SKM-1 treated with dmso at 0.1 percent for 144 hours (cell line): ENCODE data around the gene FGD4.

Experiments
- DNase-seq: peaks from one replicate; lab custom pipeline; 2025; ENCODE audit not compliant: unreplicated experiment; lab: John Stamatoyannopoulos, UW

The FGD4 gene

DNA sequence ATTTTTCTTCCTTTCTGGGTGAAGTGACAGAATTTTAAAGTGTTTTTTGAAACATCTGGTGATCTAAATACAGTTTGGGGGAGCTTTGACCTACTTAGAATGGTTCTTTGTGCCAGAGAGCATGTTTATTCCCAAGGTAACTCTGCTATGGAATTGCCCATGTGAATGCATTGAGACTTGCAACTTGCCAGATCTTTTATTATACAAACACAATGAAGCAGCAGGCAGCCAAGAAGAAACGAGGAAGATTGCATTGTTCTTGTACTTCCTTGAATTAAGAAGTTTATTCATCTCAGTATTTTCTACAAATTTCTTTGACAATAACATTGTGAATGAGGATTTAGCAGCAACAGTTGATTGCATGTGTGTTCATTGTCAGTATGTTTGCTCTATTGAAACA is 55.5 kb downstream of the FGD4 start:
- no peak for DNase-seq

DNA sequence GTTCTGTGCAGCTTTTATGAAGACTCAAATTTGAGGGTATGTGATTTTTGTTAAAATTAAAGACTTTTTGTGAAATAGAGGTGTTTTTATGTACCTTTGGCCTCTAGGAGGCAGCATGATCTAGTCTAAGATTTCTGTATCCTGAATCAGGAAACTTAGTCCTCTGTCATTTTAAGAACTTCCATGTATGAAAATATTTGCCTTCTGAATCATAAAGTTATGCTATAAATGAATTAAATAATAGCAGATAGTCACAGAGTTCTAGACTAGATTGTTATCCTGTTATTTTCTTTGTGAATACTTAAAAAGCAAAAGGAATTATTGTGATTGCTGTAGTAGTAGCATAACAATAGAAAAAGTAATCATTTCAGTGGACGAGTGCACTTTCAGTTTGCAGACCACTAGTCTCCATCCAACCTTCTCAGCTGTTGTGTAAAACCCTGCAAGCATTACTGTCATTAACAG is 56.3 kb downstream of the FGD4 start:
- peak; percentile 14 for DNase-seq

DNA sequence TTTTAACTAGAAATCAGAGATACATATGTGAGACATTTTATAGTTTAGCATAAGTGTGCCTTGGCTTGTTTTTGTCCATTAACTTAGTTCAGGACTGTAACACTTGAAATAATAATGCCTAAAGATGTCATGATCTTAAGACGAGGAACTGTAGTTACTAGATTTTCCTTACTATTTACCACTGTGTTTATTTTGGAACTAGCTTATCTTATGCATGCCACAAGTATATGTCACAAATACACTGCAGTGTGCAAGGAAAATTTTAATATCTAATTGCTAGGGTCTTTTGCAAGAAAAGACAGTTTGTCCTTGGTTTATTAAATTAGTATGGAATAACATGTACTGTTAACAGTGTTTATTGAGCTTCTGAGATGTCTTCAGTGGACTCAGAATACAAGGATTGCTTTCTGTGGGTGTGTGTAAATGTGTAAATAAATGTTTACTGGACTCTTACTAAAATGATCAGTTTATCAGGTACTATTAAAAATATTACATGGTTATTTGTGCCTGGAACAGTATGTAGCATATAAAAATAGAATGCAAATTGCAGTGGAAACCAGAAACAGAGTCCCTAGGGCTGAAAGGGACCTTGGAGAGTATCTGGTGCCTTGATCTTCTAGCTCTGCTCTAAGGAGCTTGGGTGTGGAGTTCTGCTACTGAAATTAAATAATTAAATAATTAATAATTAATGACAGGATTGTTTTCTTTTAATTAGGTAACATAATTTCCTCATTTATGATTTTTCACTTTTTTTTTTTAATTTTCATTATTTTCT is 58.1 kb downstream of the FGD4 start:
- no peak for DNase-seq

DNA sequence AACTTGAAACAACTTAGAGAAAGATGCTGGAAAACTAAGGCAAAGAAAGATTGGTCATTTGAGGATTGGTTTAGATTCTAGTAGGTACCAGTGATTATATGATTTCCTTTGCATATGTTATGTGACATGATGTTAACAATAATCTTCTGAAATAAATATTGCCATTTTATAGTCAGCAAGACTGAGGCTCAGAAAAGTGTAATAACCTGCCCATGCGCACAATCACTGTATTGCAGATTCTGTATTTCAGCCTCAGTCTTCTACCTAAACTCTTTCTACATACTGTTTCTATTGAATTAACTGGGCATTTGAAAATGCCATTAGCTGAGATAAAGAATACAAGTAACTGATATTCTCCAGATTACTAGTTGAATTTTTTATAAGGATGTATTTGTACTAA is 61.3 kb downstream of the FGD4 start:
- no peak for DNase-seq

DNA sequence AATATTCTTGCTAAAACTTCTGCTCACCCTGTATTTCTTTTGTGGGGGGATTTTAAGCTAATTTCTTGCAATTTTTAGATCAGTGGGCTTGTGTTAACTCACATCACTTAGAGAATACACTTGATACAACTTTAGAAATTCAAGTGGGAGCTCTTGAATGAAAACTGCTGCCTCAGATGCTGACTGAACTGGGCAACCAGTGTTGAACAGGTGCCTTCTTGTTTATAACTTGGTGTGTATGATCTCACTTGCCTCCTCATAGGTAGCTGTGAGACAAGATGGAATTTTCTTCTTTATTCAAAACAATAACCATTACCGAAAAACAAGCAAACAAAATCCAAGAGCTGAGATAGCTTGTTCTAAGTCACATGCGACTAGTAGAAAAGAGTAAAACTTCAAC is 63.5 kb downstream of the FGD4 start:
- DNase-seq, result no peak

DNA sequence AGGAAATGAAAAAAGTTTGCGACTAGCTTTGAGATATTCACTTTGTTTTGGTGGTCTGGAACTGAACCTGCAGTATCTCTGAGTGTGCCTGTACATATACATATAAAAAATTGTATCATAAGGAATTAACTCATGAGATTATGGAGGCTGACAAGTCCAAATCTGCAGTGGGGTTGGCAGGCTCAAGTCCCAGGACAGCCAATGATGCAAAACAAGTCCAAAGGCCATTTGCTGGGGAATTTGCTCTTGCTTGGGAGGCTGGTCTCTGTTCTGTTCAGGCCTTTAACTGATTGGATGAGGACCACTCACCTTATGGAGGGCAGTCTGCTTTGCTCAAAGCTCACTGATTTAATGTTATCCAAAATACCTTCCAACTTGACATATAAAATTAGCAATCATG is 66.8 kb downstream of the FGD4 start:
- no peak for DNase-seq

DNA sequence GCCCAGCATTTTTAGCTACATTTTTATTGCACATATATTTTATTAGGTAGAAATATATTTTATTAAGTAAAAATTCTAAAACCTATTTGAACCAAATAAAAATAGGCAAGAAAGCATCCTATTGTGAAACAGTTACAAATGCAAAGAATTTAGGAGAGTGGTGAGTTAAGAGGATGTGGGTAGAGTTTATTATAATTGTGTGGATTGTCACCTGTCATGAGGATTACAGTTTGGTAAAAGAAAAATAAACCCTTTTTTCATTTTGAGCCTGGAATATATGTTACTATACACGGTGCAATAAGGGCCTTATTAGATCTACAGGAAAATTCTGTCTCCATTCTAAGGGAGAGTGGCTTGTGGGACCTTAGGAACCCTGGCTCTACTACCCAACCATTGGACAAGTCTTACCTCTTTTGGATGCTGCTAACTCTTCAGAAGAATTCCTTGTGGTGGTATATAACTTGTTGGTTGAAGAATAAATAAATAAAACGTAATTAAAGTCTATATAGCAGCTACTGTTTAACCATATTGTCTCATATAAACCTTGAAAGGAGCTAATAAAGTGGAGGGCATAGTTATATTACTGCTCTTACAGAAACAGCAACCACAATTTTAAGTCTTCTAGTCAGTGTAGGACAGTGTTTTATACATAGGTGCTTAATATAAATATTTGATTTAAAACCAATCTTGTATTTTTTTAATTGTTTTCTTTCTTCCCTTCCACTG is 67.8 kb downstream of the FGD4 start:
- DNase-seq, result no peak

DNA sequence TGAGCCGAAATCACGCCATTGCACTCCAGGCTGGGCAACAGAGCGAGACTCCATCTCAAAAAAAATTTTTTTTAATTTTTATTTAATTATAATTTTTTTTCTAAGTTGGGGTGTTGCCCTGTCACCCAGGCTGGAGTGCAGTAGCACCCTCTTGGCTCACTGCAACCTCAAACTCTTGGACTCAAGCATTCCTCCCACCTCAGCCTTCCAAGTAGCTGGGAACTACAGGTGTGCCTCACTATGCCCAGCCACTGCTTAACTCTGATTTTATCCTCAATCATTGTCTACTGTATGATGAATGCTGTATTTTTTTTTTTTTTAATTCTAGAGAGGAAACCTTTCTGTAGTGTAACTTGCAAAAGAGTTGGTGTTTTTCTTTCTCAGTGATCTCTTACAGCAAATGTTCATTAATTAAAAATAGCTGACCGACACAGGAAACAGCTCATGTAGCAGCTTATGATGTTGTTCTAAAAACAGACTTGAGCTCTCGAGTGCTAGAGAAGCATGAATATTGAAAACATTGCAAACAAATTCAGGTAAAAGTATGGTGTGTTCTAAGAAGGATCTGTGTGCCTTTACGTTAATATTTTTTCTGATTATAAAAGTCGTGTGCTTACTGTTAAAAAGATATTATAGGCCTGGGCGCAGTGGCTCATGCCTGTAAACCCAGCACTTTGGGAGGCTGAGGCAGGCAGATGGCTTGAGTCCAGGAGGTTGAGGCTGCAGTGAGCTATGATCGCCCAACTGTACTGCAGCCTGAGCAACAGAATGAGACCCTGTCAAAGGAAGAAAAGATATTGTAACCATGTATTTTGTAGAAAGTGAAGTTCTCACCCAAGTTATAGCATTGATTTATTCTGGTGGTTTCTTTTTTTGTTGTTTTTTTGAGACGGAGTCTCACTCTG is 68.9 kb downstream of the FGD4 start:
- DNase-seq, result no peak

DNA sequence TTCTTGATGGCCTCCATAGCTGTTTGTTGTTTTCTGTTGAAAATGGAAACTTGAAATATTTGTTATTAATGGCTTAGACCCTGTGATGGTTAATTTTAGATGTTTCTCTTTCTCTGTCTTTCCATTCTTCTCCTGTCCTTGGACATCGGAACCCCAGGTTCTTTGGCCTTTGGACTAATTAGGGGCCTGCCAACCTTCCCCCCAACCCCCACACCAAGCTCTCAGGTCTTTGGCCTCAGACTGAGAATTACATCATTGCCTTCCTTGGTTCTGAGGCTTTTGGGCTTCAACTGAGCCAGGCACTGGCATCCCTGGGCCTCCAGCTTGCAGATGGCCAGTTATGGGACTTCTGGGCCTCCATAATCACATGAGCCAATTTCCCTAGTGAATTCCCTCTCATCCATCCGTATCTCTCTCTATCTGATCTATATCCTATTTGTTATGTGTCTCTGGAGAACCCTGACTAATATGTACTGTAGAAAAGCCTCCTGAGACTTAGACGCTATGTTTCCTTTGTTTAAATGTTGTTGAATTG is 71.6 kb downstream of the FGD4 start:
- no peak for DNase-seq

DNA sequence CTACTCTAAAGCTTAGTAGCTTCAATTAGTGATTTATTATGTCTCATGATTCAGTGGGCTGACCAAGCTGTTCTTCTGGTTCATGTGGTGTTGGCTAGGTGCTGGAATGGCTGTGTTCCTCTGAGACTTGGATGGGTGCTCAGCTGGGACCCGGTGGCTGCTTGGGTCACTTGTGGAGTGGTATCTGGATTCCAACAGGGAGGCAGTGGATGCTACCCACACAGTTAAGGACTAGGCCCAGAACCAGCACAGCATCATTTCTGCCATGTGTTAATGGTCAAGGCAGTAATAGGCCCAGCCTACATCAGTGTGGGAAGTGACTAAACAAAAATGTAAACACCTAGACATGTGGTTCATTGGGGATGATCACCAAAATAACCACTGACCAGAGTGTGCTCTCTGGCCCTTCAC is 72.2 kb downstream of the FGD4 start:
- DNase-seq, result no peak

DNA sequence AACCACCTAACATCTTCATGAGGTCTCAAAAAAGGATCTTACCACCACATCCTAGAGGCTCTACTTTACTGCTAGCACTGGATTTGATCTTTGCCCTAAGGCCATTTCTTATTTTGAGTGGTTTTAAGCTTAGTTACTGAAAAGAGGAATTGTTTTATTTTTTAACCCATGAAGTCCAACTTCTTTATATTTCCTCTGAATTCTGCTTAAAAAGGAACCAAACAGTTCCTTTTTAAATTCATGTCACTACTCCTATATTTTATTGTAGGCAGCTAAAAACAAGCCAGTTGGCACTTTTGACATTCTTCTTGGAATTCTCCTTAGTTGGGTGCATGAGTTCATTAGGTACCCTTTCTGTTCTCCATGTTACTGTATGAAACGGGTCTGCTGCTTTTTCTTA is 76.4 kb downstream of the FGD4 start:
- no peak for DNase-seq

DNA sequence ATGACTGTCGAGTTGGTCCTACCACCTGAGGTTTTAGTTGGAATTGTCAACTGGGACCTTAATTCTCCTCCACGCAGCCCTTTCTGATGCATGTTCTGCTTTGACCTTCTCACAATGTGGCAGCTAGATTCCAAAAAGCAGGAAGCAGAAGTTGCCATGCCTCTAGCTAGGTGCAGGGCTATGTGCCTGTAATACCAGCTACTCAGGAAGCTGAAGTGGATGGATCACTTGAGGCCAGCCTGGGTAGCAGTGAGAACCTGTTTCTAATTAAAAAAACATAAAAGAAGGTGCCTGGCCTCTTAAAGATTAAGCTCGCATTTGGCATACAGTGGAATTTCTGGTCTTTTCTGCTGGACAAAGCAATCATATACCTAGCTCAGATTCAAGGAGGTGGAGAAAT is 77.1 kb downstream of the FGD4 start:
- no peak for DNase-seq

DNA sequence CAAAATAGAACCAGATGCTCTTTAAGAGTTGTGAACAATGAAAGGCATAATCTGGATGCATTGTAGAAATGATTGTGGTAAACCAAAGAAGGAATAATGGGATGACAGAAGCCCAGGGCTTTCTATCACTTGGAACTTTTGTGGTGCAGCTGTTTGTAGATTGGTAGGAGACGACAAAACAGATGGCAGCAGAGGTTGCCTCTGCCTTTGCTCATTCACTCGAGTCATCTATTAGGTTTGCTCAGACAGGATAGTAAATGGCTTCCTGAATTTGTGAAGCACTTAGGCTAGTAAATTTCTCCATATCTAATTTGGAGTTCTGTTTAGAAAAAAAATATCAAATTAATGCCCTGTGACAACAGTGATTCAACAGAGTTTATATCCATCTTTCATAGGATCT is 78.4 kb downstream of the FGD4 start:
- DNase-seq, result no peak

DNA sequence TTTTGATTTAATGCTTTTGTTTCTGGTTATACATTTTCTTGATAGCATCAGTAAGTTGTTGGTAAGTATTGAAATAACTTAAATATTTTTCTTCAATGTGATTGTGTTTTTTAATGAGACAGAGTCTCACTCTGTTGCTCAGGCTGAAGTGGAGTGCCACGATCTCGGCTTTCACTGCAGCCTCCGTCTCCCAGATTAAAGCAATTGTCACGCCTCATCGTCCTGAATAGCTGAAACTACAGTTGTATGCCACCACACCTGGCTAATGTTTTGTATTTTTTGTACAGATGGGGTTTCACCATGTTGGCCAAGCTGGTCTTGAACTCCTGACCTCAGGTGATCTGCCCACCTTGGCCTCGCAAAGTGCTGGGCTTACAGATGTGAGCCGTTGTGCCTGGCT is 78.8 kb downstream of the FGD4 start:
- no peak for DNase-seq

DNA sequence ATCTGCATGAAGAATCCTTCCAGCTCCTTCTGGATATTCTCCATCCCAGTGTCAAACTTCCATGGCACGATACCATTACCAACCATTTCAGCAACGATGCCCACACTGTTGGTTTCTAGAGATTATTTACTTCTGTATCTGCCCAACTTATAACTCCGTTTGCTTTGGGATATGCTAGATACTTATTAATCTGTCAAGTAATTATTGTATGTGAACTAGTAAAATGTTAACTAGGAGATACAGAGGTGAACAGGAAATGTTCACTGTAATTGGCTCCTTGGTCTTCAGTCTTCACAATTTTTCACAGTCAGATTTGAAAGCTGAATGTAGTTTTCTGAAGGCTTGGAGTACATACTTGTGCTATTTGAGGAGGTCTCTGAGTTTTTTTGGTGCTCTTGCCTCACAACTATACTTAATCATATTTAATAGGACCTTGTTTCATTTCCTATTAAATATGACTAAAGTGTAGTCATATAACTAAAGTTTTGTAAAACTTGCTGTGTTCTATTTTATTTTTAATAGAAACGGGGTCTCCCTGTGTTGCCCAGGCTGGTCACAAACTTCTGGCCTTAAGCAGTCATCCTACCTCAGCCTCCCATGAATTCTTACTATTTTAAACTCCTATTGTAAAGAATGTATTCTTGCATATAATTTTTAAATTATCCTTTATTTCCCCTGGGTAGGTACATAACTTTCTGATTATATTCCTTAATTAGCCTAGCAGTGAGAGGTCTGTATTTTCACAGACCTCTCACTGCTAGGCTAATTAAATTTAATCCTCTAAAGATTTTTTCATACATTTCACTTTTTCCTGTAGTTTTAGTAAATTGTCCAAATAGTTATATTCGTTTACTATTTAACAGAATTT is 79.7 kb downstream of the FGD4 start:
- DNase-seq, result no peak

DNA sequence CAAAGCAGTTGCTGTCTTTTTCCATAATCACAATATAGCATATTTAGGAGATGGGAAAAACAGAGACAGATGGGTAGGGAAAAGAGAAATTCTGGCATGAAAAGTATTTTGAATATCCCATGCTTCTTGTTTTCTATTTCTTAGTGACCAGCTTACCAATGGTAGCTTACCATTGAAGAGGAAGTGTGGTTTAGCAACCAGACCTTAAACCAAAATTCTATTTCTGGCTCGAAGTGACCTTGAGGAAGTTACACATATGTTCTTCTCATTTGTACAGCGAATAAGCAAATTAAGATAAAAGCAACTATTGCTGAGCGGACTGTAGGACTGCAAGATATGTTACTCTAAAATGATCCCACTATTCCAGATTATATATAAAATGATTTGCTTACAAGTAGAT is 82.9 kb downstream of the FGD4 start:
- peak; percentile 84 for DNase-seq

DNA sequence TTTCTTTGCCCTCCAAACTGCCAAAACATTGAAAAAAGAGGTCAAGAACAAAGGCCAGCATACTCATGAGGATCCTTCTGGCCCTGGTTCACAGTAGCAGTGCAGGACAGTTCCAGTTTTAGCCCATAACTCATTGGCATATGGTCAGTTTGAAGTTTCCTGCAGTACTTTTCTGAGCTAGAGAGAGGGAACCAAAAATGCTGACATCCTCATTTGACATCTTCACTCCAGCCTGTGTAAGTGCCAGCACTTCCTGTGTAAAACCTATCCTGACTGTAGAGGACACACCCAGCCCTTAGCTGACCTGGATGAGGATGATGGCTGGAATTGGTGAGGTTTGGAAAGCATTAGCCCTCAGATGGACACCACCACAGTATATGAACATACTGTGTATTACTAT is 84.1 kb downstream of the FGD4 start:
- DNase-seq, result peak; percentile 27

DNA sequence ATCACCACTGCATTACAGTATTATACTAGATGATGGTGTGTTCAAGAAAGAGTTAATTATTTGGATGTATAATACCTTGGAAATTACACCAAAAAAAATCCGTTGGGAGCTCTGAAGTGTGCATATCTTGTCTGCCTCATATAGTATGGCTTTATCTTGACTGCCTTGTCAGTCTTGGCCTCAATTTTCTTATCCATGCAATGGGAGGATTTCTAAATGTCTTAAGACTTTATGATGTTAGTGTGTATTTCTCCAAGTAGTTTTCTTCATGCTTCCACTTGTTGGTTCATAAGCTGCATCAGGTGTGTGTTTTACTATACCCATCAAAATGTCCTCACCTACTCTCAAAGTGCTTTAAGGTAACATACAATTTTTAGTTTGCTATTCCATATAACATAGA is 84.6 kb downstream of the FGD4 start:
- no peak for DNase-seq

DNA sequence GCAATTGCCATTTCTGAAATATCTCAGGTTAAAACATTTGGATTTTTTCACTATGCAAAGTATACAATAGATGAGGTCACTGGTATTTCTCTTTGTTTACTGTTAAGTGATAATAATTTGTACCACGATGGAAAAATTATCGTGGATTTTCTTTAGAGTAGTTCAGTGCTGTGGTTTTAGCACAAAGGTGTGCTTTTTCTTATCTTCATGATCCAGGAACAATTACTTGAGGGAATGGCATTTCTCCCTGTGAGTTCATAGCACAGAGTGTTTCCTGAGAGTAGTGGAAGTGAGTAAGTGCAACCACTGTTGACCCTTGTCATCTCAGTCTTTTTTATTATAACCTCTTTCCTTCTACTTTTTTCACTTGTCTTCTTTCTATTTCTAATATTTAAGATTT is 86.8 kb downstream of the FGD4 start:
- DNase-seq, result no peak

DNA sequence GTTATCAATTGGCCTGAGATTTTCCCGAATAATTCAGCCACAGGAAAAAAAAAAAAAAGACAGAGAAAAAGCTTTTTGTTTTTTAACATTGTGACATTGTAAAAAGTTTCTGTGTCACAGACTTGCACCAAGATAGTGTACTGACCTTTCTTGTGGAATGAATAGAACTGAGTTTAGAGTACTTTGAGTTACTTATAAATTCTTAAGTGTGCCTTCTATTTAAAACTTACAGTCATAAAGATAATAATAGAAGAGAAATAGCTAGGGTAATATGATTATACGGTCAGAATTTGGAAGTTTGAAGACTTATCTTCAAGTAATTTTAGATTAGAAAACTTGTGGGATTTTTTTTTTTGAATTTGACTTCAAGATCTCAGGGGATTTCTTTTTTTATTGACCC is 88.8 kb downstream of the FGD4 start:
- no peak for DNase-seq
